ENCODE results near the gene UBL5. TPM values are rescaled to one million over a fixed set of nuclear protein-coding genes. Genes with fewer than 3 reads are reported as not detected.

Gene UBL5
- total and polyA plus RNA-seq, 4 donors: 155 to 339 (median 205) TPM

- no peaks in the 10 kb centered on the region for H3K36me3 ChIP-seq (ENCODE audit: control insufficient read depth in 4 of 4, insufficient read depth in 3 of 4, low read depth in 1 of 4, low read length in 3 of 4)
- peak; percentile 81 for DNase-seq (ENCODE audit: low spot score)
- H3K9ac ChIP-seq (ENCODE audit: low read depth in 1 of 2, low read length in 2 of 2): no peak overlapping the region
- no peaks in the 10 kb centered on the region for H3K9me3 ChIP-seq (ENCODE audit: control insufficient read depth in 4 of 4, low read length in 3 of 4)
- H3K4me3 ChIP-seq (ENCODE audit: low read depth in 1 of 3, low read length in 3 of 3): no peak overlapping the region
- peaks cover 0 to 4% (median 1%) of the 10 kb centered on the region in 4 donors for H3K4me1 ChIP-seq (ENCODE audit: control insufficient read depth in 4 of 4, insufficient read depth in 4 of 4, low read length in 3 of 4)
- TF ChIP-seq FOXA2 (IDR thresholded peaks at IDR 0.05) (no peak), HNF4G (IDR thresholded peaks at IDR 0.05) (no peak), YY1 (IDR thresholded peaks at IDR 0.05) (peak; percentile 86), RXRA (IDR thresholded peaks at IDR 0.05) (no peak), RAD21 (IDR thresholded peaks at IDR 0.05) (peak; percentile 94 to 99), TAF1 (conservative IDR thresholded peaks at IDR 0.05) (no peak), ZBTB33 (IDR thresholded peaks at IDR 0.05) (no peak), CTCF (IDR thresholded peaks at IDR 0.05; ENCODE audit: low read depth, low read length, missing input control) (peak; percentile 89), NR2F2 (IDR thresholded peaks at IDR 0.05) (no peak), EGR1 (IDR thresholded peaks at IDR 0.05; ENCODE audit: low read depth in 2 of 2) (no peak), JUND (IDR thresholded peaks at IDR 0.05) (no peak), REST (IDR thresholded peaks at IDR 0.05) (no peak), ATF3 (IDR thresholded peaks at IDR 0.05) (no peak), HNF4A (conservative IDR thresholded peaks at IDR 0.05) (no peak), GABPA (IDR thresholded peaks at IDR 0.05 in 1 of 2, conservative IDR thresholded peaks at IDR 0.05 in 1 of 2) (peak in 1 of 2 donors; percentile 41), FOXA1 (IDR thresholded peaks at IDR 0.05) (peak; percentile 23), SP1 (IDR thresholded peaks at IDR 0.05) (peak; percentile 14)
- no peaks in the 10 kb centered on the region for H3K27me3 ChIP-seq (ENCODE audit: control insufficient read depth in 4 of 4, insufficient read depth in 4 of 4, low read length in 3 of 4)
- 52% methylated on average over 6 of the region's 6 CpGs for WGBS
- H3K27ac ChIP-seq (ENCODE audit: low read depth in 1 of 2, low read length in 2 of 2): peak overlapping the region; percentile 17 to 48
These were observed 31.5 kb upstream of the UBL5 start for GRCh38 chr19:9796113-9796773.

Measured in liver (tissue), 9 donors.